ENCODE data around the gene SEM1.

- no peak for TF ChIP-seq CTCF (IDR thresholded peaks at IDR 0.05)
- no peak for TF ChIP-seq POLR2A (IDR thresholded peaks at IDR 0.05)
- TF ChIP-seq EP300 (IDR thresholded peaks at IDR 0.05): no peak
- no peak for TF ChIP-seq POLR2AphosphoS5 (IDR thresholded peaks at IDR 0.05)
These were observed 54.9 kb downstream of the SEM1 start for GRCh38 chr7:96654630-96655188.
